ENCODE results near the gene ZFYVE19.
A peak's percentile ranks its signal among the peaks of the same experiment; 100 is the strongest.

ZFYVE19 gene

GRCh38 chr15:40768521-40769273, 38.2 kb upstream of the ZFYVE19 start:
- Histone ChIP-seq H3K4me3 (ENCODE audit: low read depth in 1 of 5, low read length in 5 of 5) (no peak overlapping the region), H3K9ac (ENCODE audit: low read length in 5 of 5) (peak overlapping the region in 2 of 5 donors; percentile 22 to 47), H3K27me3 (ENCODE audit: control insufficient read depth in 5 of 5, insufficient read depth in 4 of 5, low read length in 5 of 5) (no peaks in the 10 kb centered on the region), H3K9me3 (ENCODE audit: control insufficient read depth in 5 of 5, low read length in 5 of 5) (no peaks in the 10 kb centered on the region), H3K4me1 (ENCODE audit: control insufficient read depth in 5 of 5, insufficient read depth in 5 of 5, low read length in 5 of 5) (peaks cover 11 to 87% (median 82%) of the 10 kb centered on the region in 5 donors), H3K27ac (ENCODE audit: low read depth, low read length) (peak overlapping the region; percentile 64), H3K36me3 (ENCODE audit: control insufficient read depth in 5 of 5, insufficient read depth in 5 of 5, low read length in 5 of 5) (peaks cover 0 to 39% (median 20%) of the 10 kb centered on the region in 5 donors)

DNA sequence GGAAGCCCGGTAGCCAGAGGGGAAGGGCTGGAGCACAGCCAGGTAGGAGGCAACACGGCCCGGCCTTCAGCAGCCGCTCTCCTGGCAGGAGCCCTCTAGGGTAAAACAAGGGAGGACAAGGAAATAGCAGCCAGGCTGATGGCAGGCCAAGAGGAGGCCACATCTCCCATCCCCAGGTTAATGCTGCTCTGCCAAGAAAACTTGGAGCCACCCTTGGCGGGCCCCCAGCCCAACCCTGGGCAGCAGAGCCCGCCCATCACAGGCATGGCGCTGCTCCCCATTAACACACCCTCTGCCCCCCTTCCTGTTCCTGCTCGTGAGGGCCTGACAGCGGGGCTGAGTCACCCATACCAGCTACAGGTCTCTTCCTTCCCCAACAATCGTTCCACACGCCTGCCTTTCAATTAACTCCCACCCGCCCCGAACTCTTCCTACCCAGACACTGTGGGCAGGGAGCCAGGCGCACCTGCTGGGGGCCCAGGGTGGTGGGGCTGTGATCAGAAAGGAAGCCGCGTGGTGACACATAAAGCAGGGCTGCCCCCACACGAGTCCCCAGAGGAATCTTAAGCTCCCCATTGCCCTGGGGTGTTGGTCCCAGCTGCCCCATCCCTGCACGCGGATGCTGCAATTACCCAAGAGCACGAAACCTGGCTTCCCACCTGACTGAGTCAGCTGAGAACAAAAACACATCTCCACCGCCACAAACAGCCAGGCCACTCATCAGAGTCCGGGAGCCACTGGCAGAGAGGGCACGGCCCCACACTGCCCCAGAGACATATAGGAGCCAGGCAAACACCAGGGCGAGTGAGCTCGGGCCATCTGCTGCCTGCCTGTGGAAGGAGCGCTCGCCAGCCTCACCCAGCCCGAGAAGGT, 37.4 kb upstream of the ZFYVE19 start, which contains the start of gene C15orf62:
Gene C15orf62 (plus strand): TSS at position 707 of the 873 bp plus-strand sequence. CDS start 516 bp downstream, outside the sequence.
- Histone ChIP-seq H3K36me3 (ENCODE audit: control insufficient read depth in 5 of 5, insufficient read depth in 5 of 5, low read length in 5 of 5) (peaks cover 0 to 47% (median 28%) of the 10 kb centered on the region in 5 donors), H3K9me3 (ENCODE audit: control insufficient read depth in 5 of 5, low read length in 5 of 5) (no peaks in the 10 kb centered on the region), H3K4me1 (ENCODE audit: control insufficient read depth in 5 of 5, insufficient read depth in 5 of 5, low read length in 5 of 5) (peaks cover 11 to 79% (median 74%) of the 10 kb centered on the region in 5 donors), H3K9ac (ENCODE audit: low read length in 5 of 5) (peak within 1 kb of the TSS in 3 of 5 donors; percentile 16 to 48 (median 47)), H3K27me3 (ENCODE audit: control insufficient read depth in 5 of 5, insufficient read depth in 4 of 5, low read length in 5 of 5) (no peaks in the 10 kb centered on the region), H3K4me3 (ENCODE audit: low read depth in 1 of 5, low read length in 5 of 5) (peak within 1 kb of the TSS in 2 of 5 donors; percentile 2 to 26), H3K27ac (ENCODE audit: low read depth, low read length) (peak within 1 kb of the TSS; percentile 64)

GRCh38 chr15:40770147-40770721, 36.7 kb upstream of the ZFYVE19 start:
- Histone ChIP-seq H3K4me1 (ENCODE audit: control insufficient read depth in 5 of 5, insufficient read depth in 5 of 5, low read length in 5 of 5) (peaks cover 6 to 71% (median 67%) of the 10 kb centered on the region in 5 donors), H3K36me3 (ENCODE audit: control insufficient read depth in 5 of 5, insufficient read depth in 5 of 5, low read length in 5 of 5) (peaks cover 0 to 55% (median 36%) of the 10 kb centered on the region in 5 donors), H3K27me3 (ENCODE audit: control insufficient read depth in 5 of 5, insufficient read depth in 4 of 5, low read length in 5 of 5) (no peaks in the 10 kb centered on the region), H3K9me3 (ENCODE audit: control insufficient read depth in 5 of 5, low read length in 5 of 5) (no peaks in the 10 kb centered on the region), H3K27ac (ENCODE audit: low read depth, low read length) (peak overlapping the region; percentile 64), H3K4me3 (ENCODE audit: low read depth in 1 of 5, low read length in 5 of 5) (peak overlapping the region in 2 of 5 donors; percentile 2 to 26), H3K9ac (ENCODE audit: low read length in 5 of 5) (peak overlapping the region in 3 of 5 donors; percentile 16 to 48 (median 37))

GRCh38 chr15:40771242-40771641, 35.6 kb upstream of the ZFYVE19 start:
- Histone ChIP-seq H3K27me3 (ENCODE audit: control insufficient read depth in 5 of 5, insufficient read depth in 4 of 5, low read length in 5 of 5) (no peaks in the 10 kb centered on the region), H3K4me3 (ENCODE audit: low read depth in 1 of 5, low read length in 5 of 5) (no peak overlapping the region), H3K36me3 (ENCODE audit: control insufficient read depth in 5 of 5, insufficient read depth in 5 of 5, low read length in 5 of 5) (peaks cover 0 to 65% (median 46%) of the 10 kb centered on the region in 5 donors), H3K27ac (ENCODE audit: low read depth, low read length) (peak overlapping the region; percentile 64), H3K4me1 (ENCODE audit: control insufficient read depth in 5 of 5, insufficient read depth in 5 of 5, low read length in 5 of 5) (peaks cover 6 to 66% (median 58%) of the 10 kb centered on the region in 5 donors), H3K9me3 (ENCODE audit: control insufficient read depth in 5 of 5, low read length in 5 of 5) (no peaks in the 10 kb centered on the region), H3K9ac (ENCODE audit: low read length in 5 of 5) (peak overlapping the region in 2 of 5 donors; percentile 11 to 23)

GRCh38 chr15:40772014-40772413, 34.9 kb upstream of the ZFYVE19 start:
- H3K9ac ChIP-seq (ENCODE audit: low read length in 5 of 5): peak overlapping the region in 1 of 5 donors; percentile 23
- peak overlapping the region; percentile 92 for H3K27ac ChIP-seq (ENCODE audit: low read depth, low read length)
- peaks cover 0 to 71% (median 51%) of the 10 kb centered on the region in 5 donors for H3K36me3 ChIP-seq (ENCODE audit: control insufficient read depth in 5 of 5, insufficient read depth in 5 of 5, low read length in 5 of 5)
- no peaks in the 10 kb centered on the region for H3K9me3 ChIP-seq (ENCODE audit: control insufficient read depth in 5 of 5, low read length in 5 of 5)
- H3K4me1 ChIP-seq (ENCODE audit: control insufficient read depth in 5 of 5, insufficient read depth in 5 of 5, low read length in 5 of 5): peaks cover 6 to 69% (median 60%) of the 10 kb centered on the region in 5 donors
- H3K27me3 ChIP-seq (ENCODE audit: control insufficient read depth in 5 of 5, insufficient read depth in 4 of 5, low read length in 5 of 5): no peaks in the 10 kb centered on the region
- H3K4me3 ChIP-seq (ENCODE audit: low read depth in 1 of 5, low read length in 5 of 5): no peak overlapping the region

DNA sequence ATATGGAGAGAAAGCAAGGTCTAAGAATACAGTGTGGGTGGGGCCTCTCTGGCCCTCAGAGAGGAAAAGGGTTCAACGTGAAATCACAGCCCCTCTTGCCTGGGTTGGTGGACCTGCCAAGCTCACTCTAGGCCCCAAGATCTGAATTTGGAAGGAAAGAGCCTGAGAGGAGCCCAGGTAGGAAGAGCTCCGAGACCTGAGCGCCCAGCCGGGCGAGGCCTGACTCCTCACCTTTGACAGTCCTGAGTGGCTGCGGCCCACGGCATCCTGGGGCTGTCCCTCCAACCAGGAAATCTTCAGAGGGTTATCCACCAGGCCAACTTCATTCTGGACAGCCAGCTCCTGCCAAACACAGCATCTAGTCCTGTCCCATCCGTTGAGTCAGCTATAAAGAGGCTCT, 33.4 kb upstream of the ZFYVE19 start:
- Histone ChIP-seq H3K4me1 (ENCODE audit: control insufficient read depth in 5 of 5, insufficient read depth in 5 of 5, low read length in 5 of 5) (peaks cover 6 to 58% (median 52%) of the 10 kb centered on the region in 5 donors), H3K36me3 (ENCODE audit: control insufficient read depth in 5 of 5, insufficient read depth in 5 of 5, low read length in 5 of 5) (peaks cover 0 to 66% (median 46%) of the 10 kb centered on the region in 5 donors), H3K9me3 (ENCODE audit: control insufficient read depth in 5 of 5, low read length in 5 of 5) (no peaks in the 10 kb centered on the region), H3K27ac (ENCODE audit: low read depth, low read length) (peak overlapping the region; percentile 92), H3K27me3 (ENCODE audit: control insufficient read depth in 5 of 5, insufficient read depth in 4 of 5, low read length in 5 of 5) (no peaks in the 10 kb centered on the region), H3K9ac (ENCODE audit: low read length in 5 of 5) (no peak overlapping the region), H3K4me3 (ENCODE audit: low read depth in 1 of 5, low read length in 5 of 5) (no peak overlapping the region)

GRCh38 chr15:40773902-40774301, 33.0 kb upstream of the ZFYVE19 start:
- Histone ChIP-seq H3K4me1 (ENCODE audit: control insufficient read depth in 5 of 5, insufficient read depth in 5 of 5, low read length in 5 of 5) (peaks cover 5 to 54% (median 48%) of the 10 kb centered on the region in 5 donors), H3K27ac (ENCODE audit: low read depth, low read length) (no peak overlapping the region), H3K4me3 (ENCODE audit: low read depth in 1 of 5, low read length in 5 of 5) (no peak overlapping the region), H3K27me3 (ENCODE audit: control insufficient read depth in 5 of 5, insufficient read depth in 4 of 5, low read length in 5 of 5) (no peaks in the 10 kb centered on the region), H3K9me3 (ENCODE audit: control insufficient read depth in 5 of 5, low read length in 5 of 5) (no peaks in the 10 kb centered on the region), H3K36me3 (ENCODE audit: control insufficient read depth in 5 of 5, insufficient read depth in 5 of 5, low read length in 5 of 5) (peaks cover 0 to 70% (median 51%) of the 10 kb centered on the region in 5 donors), H3K9ac (ENCODE audit: low read length in 5 of 5) (no peak overlapping the region)

GRCh38 chr15:40775007-40775406, 31.9 kb upstream of the ZFYVE19 start:
- H3K27me3 ChIP-seq (ENCODE audit: control insufficient read depth in 5 of 5, insufficient read depth in 4 of 5, low read length in 5 of 5): no peaks in the 10 kb centered on the region
- no peak overlapping the region for H3K9ac ChIP-seq (ENCODE audit: low read length in 5 of 5)
- H3K27ac ChIP-seq (ENCODE audit: low read depth, low read length): no peak overlapping the region
- no peak overlapping the region for H3K4me3 ChIP-seq (ENCODE audit: low read depth in 1 of 5, low read length in 5 of 5)
- H3K9me3 ChIP-seq (ENCODE audit: control insufficient read depth in 5 of 5, low read length in 5 of 5): no peaks in the 10 kb centered on the region
- H3K36me3 ChIP-seq (ENCODE audit: control insufficient read depth in 5 of 5, insufficient read depth in 5 of 5, low read length in 5 of 5): peaks cover 0 to 81% (median 62%) of the 10 kb centered on the region in 5 donors
- peaks cover 2 to 43% (median 37%) of the 10 kb centered on the region in 5 donors for H3K4me1 ChIP-seq (ENCODE audit: control insufficient read depth in 5 of 5, insufficient read depth in 5 of 5, low read length in 5 of 5)

DNA sequence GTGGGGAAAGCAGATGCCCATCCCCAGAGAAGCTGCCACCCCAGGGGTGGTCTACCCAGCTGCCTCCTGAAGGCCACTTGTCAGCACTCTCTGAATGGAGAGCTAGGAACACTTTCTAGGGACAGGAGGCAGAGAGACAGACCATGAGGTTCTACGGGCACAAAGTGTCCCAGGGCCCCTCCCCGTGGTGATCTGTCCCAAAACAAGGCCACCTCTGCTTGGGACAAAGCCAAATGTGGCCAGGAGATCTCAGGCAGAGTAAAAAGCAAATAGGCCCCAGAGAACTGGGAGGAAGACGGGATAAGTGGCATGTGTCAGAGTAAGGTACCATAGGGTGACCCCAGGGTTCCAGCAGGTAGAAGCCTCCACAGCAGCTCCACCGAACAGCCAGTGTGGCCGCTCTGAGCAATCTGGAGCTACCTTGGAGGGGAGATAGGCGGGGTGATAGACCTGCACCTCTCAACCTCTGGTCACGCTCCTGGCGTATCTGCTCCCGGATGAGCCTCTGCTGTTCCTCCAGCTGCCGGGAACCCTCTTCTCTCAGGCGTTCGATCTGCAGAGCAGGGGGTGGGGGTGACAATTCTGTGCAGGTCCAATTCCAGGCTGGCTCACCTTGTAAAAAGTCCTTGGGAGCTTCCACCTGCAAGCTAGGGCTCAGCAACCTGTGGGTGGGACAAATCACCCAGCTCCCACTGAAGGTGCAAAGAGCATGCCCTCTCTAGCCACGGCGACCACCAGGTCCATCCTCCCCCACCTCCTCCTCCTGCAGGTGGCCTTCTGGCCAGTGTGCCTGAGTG, 31.0 kb upstream of the ZFYVE19 start:
- Histone ChIP-seq H3K9ac (ENCODE audit: low read length in 5 of 5) (no peak overlapping the region), H3K9me3 (ENCODE audit: control insufficient read depth in 5 of 5, low read length in 5 of 5) (no peaks in the 10 kb centered on the region), H3K27me3 (ENCODE audit: control insufficient read depth in 5 of 5, insufficient read depth in 4 of 5, low read length in 5 of 5) (no peaks in the 10 kb centered on the region), H3K27ac (ENCODE audit: low read depth, low read length) (no peak overlapping the region), H3K4me1 (ENCODE audit: control insufficient read depth in 5 of 5, insufficient read depth in 5 of 5, low read length in 5 of 5) (peaks cover 0 to 34% (median 28%) of the 10 kb centered on the region in 5 donors), H3K36me3 (ENCODE audit: control insufficient read depth in 5 of 5, insufficient read depth in 5 of 5, low read length in 5 of 5) (peaks cover 0 to 82% (median 63%) of the 10 kb centered on the region in 5 donors), H3K4me3 (ENCODE audit: low read depth in 1 of 5, low read length in 5 of 5) (no peak overlapping the region)
